ENCODE measurements around the gene CSMD2. TPM values are rescaled to one million over a fixed set of nuclear protein-coding genes. Genes with fewer than 3 reads are reported as not detected.

CSMD2 gene
- total RNA-seq, 2 donors from 2014 or later: not detected

- no peak overlapping the region for H3K27ac Mint-ChIP-seq
- no peaks in the 10 kb centered on the region for H3K27me3 Mint-ChIP-seq
Observed at GRCh38 chr1:33469691-33470090, 695.3 kb downstream of the CSMD2 start.

GRCh38 chr1:33468967-33469366, 696.1 kb downstream of the CSMD2 start:
- no peaks in the 10 kb centered on the region for H3K9me3 Mint-ChIP-seq
- H3K4me1 Mint-ChIP-seq: peaks cover 21% of the 10 kb centered on the region
- no peak overlapping the region for H3K27ac Mint-ChIP-seq
- no peak for ATAC-seq (replicated peaks)
- no peaks in the 10 kb centered on the region for H3K36me3 Mint-ChIP-seq (ENCODE audit: low read depth)
- no peaks in the 10 kb centered on the region for H3K27me3 Mint-ChIP-seq
- no peak overlapping the region for H3K4me3 Mint-ChIP-seq

More at GRCh38 chr1:33469691-33470090, 695.3 kb downstream of the CSMD2 start:
- ATAC-seq (replicated peaks): no peak
- Mint-ChIP-seq H3K9me3 (no peaks in the 10 kb centered on the region), H3K36me3 (ENCODE audit: low read depth) (no peaks in the 10 kb centered on the region), H3K4me1 (peaks cover 21% of the 10 kb centered on the region), H3K4me3 (no peak overlapping the region)

- H3K4me1 Mint-ChIP-seq: peaks cover 18% of the 10 kb centered on the region
- no peak overlapping the region for H3K27ac Mint-ChIP-seq
- H3K27me3 Mint-ChIP-seq: no peaks in the 10 kb centered on the region
- no peaks in the 10 kb centered on the region for H3K9me3 Mint-ChIP-seq
- no peak overlapping the region for H3K4me3 Mint-ChIP-seq
- H3K36me3 Mint-ChIP-seq (ENCODE audit: low read depth): no peaks in the 10 kb centered on the region
- ATAC-seq (replicated peaks): no peak
Observed at GRCh38 chr1:33468531-33468930, 696.5 kb downstream of the CSMD2 start.

- Mint-ChIP-seq H3K4me1 (peaks cover 13% of the 10 kb centered on the region), H3K36me3 (ENCODE audit: low read depth) (no peaks in the 10 kb centered on the region), H3K27me3 (no peaks in the 10 kb centered on the region), H3K4me3 (no peak overlapping the region), H3K9me3 (no peaks in the 10 kb centered on the region), H3K27ac (no peak overlapping the region)
- no peak for ATAC-seq (replicated peaks)
Observed at GRCh38 chr1:33468011-33468410, 697.0 kb downstream of the CSMD2 start.

- ATAC-seq (replicated peaks): no peak
- peaks cover 5% of the 10 kb centered on the region for H3K4me1 Mint-ChIP-seq
- H3K27ac Mint-ChIP-seq: no peak overlapping the region
- H3K36me3 Mint-ChIP-seq (ENCODE audit: low read depth): no peaks in the 10 kb centered on the region
- H3K27me3 Mint-ChIP-seq: no peaks in the 10 kb centered on the region
- no peak overlapping the region for H3K4me3 Mint-ChIP-seq
- no peaks in the 10 kb centered on the region for H3K9me3 Mint-ChIP-seq
Observed at GRCh38 chr1:33466159-33466558, 698.9 kb downstream of the CSMD2 start.

- H3K9me3 Mint-ChIP-seq: no peaks in the 10 kb centered on the region
- no peaks in the 10 kb centered on the region for H3K36me3 Mint-ChIP-seq (ENCODE audit: low read depth)
- no peak overlapping the region for H3K4me3 Mint-ChIP-seq
- no peak overlapping the region for H3K27ac Mint-ChIP-seq
- H3K27me3 Mint-ChIP-seq: no peaks in the 10 kb centered on the region
- no peak for ATAC-seq (replicated peaks)
- no peaks in the 10 kb centered on the region for H3K4me1 Mint-ChIP-seq
Observed at GRCh38 chr1:33465316-33465715, 699.7 kb downstream of the CSMD2 start.

GRCh38 chr1:33464552-33464951, 700.5 kb downstream of the CSMD2 start:
- ATAC-seq (replicated peaks): no peak
- no peak overlapping the region for H3K4me3 Mint-ChIP-seq
- H3K4me1 Mint-ChIP-seq: no peaks in the 10 kb centered on the region
- H3K27me3 Mint-ChIP-seq: peaks cover 4% of the 10 kb centered on the region
- H3K36me3 Mint-ChIP-seq (ENCODE audit: low read depth): no peaks in the 10 kb centered on the region
- no peaks in the 10 kb centered on the region for H3K9me3 Mint-ChIP-seq
- no peak overlapping the region for H3K27ac Mint-ChIP-seq

Other genes with a start within 250 kb of the CSMD2 start
- gene C1orf94, start 11.7 kb upstream of the CSMD2 start, total RNA-seq: not detected